ENCODE measurements around the gene TM7SF2. TPM values are rescaled to one million over a fixed set of nuclear protein-coding genes. Genes with fewer than 3 reads are reported as not detected.

Gene TM7SF2
- 81.4 TPM for total RNA-seq

GRCh38 chr11:65111744-65112545 is at the start of gene TM7SF2:
TM7SF2 (plus strand) TSS chr11:65111872; CDS start chr11:65112016, 144 bp downstream.

GRCh38 chr11:65083834-65084597 is 27.7 kb upstream of the TM7SF2 start, which contains the start of the genes CDCA5 and ZFPL1:
CDCA5 (minus strand) TSS chr11:65084040; CDS start chr11:65083978, 62 bp downstream.
ZFPL1 (plus strand) TSS chr11:65084222; CDS start chr11:65084699, 477 bp downstream.

GRCh38 chr11:65095974-65096806 is 15.5 kb upstream of the TM7SF2 start, which contains the start of gene VPS51:
VPS51 (plus strand) TSS chr11:65096214; CDS start chr11:65096251, 37 bp downstream.

GRCh38 chr11:65117206-65118096 is 5.8 kb downstream of the TM7SF2 start, which contains the start of gene ZNHIT2:
ZNHIT2 (minus strand) TSS chr11:65117701; CDS start chr11:65117653, 48 bp downstream.

GRCh38 chr11:65121865-65122696 is 10.4 kb downstream of the TM7SF2 start, which contains the start of the genes FAU and MRPL49:
FAU (minus strand) TSS chr11:65122134; CDS start chr11:65121813, 321 bp downstream.
MRPL49 (plus strand) TSS chr11:65122321; CDS start chr11:65122347, 26 bp downstream.

GRCh38 chr11:65134240-65134951 is 22.7 kb downstream of the TM7SF2 start, which contains the start of gene SYVN1:
SYVN1 (minus strand) TSS chr11:65134519; CDS start chr11:65133601, 918 bp downstream.

Small RNA genes within 50 kb of the gene (small RNA-seq; reads per million reads assigned to genes)
- not detected for gene HIGD1AP10
- gene PDCL2P2: not detected
- 6.1 reads per million, percentile 92 among the genes with 10 or more reads in this experiment for gene RNU2-23P

Other genes with a start within 250 kb of the TM7SF2 start
- 39.0 TPM for gene EHD1, start 233.3 kb upstream of the TM7SF2 start, total RNA-seq
- gene ATG2A, start 194.7 kb upstream of the TM7SF2 start, total RNA-seq: 9.9 TPM
- gene PPP2R5B, start 187.2 kb upstream of the TM7SF2 start, total RNA-seq: 39.7 TPM
- gene GPHA2, start 176.0 kb upstream of the TM7SF2 start, total RNA-seq: not detected
- gene MAJIN, start 139.8 kb upstream of the TM7SF2 start, total RNA-seq: not detected
- not detected for gene BATF2, start 114.9 kb upstream of the TM7SF2 start, total RNA-seq
- gene ARL2, start 97.7 kb upstream of the TM7SF2 start, total RNA-seq: 73.4 TPM
- gene SNX15, start 84.4 kb upstream of the TM7SF2 start, total RNA-seq: 16.4 TPM
- 6.9 TPM for gene SAC3D1, start 70.7 kb upstream of the TM7SF2 start, total RNA-seq
- gene NAALADL1, start 53.3 kb upstream of the TM7SF2 start, total RNA-seq: 4.2 TPM
- 2.3 TPM for gene CDCA5, start 27.8 kb upstream of the TM7SF2 start, total RNA-seq
- gene ZFPL1, start 27.6 kb upstream of the TM7SF2 start, total RNA-seq: 15.7 TPM
- gene VPS51, start 15.7 kb upstream of the TM7SF2 start, total RNA-seq: 125 TPM
- 6.9 TPM for gene ZNHIT2, start 5.8 kb downstream of the TM7SF2 start, total RNA-seq
- 229 TPM for gene FAU, start 10.3 kb downstream of the TM7SF2 start, total RNA-seq
- 39.7 TPM for gene MRPL49, start 10.4 kb downstream of the TM7SF2 start, total RNA-seq
- 11.1 TPM for gene SYVN1, start 22.6 kb downstream of the TM7SF2 start, total RNA-seq
- not detected for gene SPDYC, start 58.4 kb downstream of the TM7SF2 start, total RNA-seq
- 64.6 TPM for gene CAPN1, start 70.1 kb downstream of the TM7SF2 start, total RNA-seq
- 1.8 TPM for gene POLA2, start 150.1 kb downstream of the TM7SF2 start, total RNA-seq
- gene CDC42EP2, start 203.0 kb downstream of the TM7SF2 start, total RNA-seq: 8.1 TPM
- gene DPF2, start 222.0 kb downstream of the TM7SF2 start, total RNA-seq: 31.4 TPM
- gene TIGD3, start 242.9 kb downstream of the TM7SF2 start, total RNA-seq: 3.2 TPM

Data from diencephalon (tissue), 1 donor.